NCI-H1092 treated with DMSO at 0.1 percent for 48 hours (cell line): Measurements from ENCODE around the gene PLRG1.
A peak's percentile ranks its signal among the peaks of the same experiment; 100 is the strongest.
"Not testable (repeated sequence)": the region's sequence is repeated elsewhere in the genome, so short reads cannot be mapped to it uniquely, and the experiment has no call there.

Experiments
- DNase-seq: peaks from one replicate; lab custom pipeline; 2025; lab: John Stamatoyannopoulos, UW

Gene PLRG1

GRCh38 chr4:154549894-154550790, at the start of gene PLRG1:
Gene PLRG1 (minus strand): TSS chr4:154550400. CDS start chr4:154550308, 92 bp downstream.
- DNase-seq = peak; percentile 94

GRCh38 chr4:154597798-154598774, 47.9 kb upstream of the PLRG1 start:
- DNase-seq = no peak

GRCh38 chr4:154597281-154597680, 47.1 kb upstream of the PLRG1 start:
- not testable (repeated sequence) for DNase-seq

DNA sequence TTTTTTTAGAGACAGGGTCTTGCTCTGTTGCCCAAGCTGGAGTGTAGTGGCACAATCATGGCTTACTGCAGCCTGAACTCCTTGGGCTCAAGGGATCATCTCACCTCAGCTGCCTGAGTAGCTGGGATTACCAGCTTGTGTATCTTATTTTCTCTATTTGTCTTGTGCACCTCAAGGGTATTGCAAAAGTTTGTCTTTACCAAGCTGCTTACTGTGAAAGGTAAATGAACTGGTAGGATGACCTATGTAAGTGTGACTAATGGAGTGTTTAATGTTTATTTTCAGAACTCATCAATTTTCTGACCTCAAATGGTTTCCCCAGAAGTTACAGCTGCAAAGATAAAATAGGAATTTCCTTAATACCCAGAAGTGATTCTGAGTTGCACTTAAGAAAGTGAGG, 45.6 kb upstream of the PLRG1 start:
- no peak for DNase-seq

- not testable (repeated sequence) for DNase-seq
Measured at GRCh38 chr4:154594343-154594742, 44.1 kb upstream of the PLRG1 start.

DNA sequence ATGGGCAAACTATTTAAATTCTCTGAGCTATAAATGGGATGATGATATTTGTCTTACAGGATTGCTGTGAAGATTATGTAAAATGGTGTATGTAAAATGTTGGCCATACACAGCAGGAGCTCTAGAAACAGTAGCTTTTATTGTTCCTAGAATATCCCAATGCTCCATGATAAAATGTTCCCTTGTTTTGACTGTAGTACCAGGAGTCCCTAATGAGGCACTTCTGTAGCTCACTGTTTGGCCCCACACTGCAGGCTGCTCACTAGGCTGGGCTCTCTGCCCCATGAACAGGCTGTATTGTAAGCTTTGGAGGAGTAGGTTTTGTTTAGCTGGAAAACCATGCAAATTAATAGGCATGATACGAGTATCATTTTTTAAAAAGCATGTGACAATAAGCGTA, 43.7 kb upstream of the PLRG1 start:
- DNase-seq = no peak

DNA sequence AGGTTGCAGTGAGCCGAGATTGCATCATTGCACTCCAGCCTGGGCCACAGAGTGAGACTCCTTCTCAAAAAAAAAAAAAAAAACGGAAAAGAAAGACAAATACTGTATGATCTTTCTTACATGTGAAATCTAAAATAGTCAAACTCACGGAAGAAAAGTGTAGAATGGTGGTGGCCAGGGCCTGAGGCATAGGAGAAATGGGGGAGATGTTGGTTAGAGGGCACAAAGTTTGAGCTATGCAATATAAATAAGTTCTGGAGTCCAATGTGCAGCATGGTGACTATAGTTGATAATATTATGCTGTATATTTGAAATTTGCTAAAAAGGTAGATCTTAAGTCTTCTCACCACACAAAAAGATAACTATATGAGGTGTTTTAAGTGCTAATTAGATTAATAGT, 41.7 kb upstream of the PLRG1 start:
- no peak for DNase-seq

DNA sequence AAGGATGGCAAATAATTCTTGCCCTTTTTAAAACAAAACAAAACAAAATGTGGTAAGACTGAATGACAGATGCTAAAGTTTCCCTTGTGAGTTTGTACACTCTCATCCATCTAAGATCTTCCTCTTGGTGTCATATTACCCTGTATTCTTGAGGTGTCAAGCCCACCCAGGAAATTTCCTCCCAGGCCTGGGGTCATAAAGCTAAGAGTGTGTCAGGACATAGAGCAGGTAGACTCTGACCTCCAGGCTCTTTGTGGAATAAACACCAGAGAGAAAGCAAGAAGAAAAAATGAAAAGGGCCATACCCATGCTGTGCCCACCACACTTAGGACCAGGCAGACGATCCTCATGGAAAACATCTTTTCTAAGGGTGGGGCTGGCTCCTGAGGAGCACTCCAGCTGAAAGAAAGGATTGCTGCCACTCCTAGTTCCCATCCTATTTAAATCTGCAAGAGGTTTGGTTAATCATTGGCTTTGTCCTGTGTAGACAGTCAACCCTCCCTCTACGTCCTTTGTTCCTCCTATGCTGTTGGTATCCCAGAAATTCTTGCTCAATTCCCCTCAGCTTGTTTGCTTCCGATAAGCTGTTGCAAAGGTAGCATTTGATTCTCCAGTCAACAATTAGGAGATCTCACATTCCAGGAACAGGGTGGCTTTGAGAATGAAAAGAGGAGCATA, 40.3 kb upstream of the PLRG1 start, which contains the start of gene FGA:
FGA (minus strand) TSS at position 414 of the 678 bp plus-strand sequence; CDS start at position 359, 55 bp downstream.
- DNase-seq = no peak

GRCh38 chr4:154589296-154590197, 39.3 kb upstream of the PLRG1 start:
- no peak for DNase-seq

DNA sequence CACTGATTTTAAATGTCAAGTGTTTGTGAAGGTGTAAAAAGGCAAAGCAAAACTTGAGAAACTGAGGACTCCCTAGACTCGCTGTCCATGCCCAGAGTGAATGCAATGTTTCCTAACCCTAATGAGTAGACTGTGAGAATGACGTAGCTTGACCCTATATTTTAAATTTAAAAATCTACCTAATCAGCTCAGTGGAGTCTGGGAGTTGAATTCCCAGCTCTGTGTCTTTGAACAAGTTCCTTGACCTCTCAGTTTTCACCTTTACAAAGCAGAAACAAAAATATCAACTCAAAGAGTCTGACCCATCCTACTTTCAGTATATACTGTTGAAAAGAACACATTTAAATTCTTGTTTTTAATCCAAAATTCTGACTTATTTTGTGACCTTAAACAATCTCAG, 38.0 kb upstream of the PLRG1 start:
- DNase-seq = no peak

DNA sequence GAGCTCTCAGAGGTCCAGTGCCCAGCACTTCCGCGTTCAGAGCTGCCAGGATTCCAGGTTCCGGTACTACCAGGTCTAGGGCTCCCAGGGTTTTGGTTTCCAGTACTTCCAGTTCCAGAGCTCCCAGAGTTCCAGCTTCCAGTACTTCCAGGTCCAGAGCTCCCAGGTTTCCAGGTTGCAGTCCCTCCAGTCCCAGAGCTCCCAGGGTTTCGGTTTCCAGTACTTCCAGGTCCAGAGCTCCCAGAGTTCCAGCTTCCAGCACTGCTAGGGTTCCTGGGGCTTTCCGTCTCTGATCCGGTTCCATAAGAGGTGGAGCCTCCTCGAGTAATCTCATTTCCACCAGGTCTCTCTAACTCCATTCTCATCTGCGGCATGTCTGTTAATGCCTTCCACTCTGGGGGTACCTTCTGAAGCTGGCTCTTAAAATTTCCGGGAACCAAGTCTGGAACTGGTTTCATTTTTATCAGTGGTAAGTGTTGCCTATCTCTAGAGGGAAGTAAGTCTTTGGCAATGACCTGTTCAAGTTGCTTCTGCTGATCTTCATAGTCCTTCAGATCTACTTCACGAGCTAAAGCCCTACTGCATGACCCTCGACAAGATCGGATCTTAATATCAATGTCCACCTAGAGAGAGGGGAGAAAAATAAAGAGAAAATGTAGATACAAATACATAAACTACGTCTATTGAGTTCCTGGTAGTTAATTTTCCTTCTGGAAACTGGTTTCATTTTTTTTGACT, 36.3 kb upstream of the PLRG1 start:
- DNase-seq = no peak

GRCh38 chr4:154585369-154586018, 35.3 kb upstream of the PLRG1 start:
- no peak for DNase-seq

DNA sequence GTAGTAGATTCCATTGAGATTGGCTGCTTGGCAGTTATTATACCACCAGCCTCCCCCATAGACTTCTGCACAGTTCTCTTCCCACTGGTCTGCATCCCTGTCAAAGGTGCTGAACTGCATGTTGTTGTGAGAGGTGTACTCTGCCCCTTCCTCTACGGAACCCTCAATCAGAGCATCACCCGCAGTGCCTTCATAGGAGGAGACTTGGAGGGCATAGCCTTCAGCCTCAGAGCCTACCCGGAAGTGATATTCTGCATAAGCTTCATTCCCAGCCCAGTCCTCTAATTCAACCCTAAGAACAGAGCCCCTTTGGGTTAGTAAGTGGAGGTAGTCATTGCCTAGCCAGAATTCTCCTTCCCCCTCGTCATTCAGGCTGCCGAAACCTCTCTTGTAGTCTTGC, 34.1 kb upstream of the PLRG1 start:
- DNase-seq = no peak

- no peak for DNase-seq
Measured at GRCh38 chr4:154583677-154584076, 33.5 kb upstream of the PLRG1 start.

DNA sequence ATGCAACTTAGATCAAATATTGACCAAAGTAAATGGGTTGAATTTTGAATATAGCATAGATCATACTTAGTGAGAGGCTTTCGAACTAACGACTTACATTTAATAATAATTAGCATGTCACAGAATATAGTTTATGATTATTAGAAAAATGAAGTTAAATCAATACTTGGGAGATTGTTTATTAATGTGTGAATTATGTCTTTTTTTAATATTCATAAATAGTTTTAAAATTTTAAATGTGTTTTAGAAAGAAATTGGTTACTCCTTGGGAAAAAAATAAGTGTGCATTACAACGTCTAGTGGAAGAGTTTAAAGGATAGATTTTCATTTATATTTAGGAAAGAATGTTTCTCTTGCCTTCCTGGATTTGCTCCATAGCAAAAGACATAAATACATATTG, 33.0 kb upstream of the PLRG1 start:
- DNase-seq = no peak

GRCh38 chr4:154582723-154583122, 32.5 kb upstream of the PLRG1 start:
- no peak for DNase-seq

- no peak for DNase-seq
Measured at GRCh38 chr4:154579927-154580326, 29.7 kb upstream of the PLRG1 start.

DNA sequence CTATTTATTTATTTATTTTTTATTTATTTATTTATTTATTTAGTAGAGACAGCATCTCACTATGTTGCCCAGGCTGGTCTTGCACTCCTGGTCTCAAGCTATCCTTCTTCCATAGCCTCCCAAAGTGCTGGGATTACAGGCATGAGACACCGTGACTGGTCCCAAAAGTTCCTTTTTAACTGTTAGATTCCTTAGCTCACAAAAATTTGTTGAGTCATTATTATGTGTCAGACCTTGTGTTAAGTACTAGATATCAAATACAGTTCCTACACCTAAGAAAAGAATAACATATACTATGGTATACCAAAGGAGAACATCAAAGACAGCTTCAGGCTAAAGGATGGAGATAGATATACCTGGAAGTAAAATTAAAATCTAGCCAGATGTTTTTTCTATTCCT, 28.7 kb upstream of the PLRG1 start:
- no peak for DNase-seq

GRCh38 chr4:154577324-154577723, 27.1 kb upstream of the PLRG1 start:
- DNase-seq = no peak

- DNase-seq = no peak
Measured at GRCh38 chr4:154574311-154574710, 24.1 kb upstream of the PLRG1 start.
